HG02938 (cell line): ENCODE data around the gene WFDC10B.
"Not testable (repeated sequence)": the region's sequence is repeated elsewhere in the genome, so short reads cannot be mapped to it uniquely, and the experiment has no call there.

ENCODE experiments used
- ATAC-seq: cut with Tn5 transposase; IDR thresholded peaks from one replicate; pipeline ENCODE4 v1.9.1; 2021; ENCODE audit warnings: mild to moderate bottlenecking, moderate library complexity; ENCODE audit not compliant: unreplicated experiment

WFDC10B gene

GRCh38 chr20:45649312-45649863 lies 55.4 kb downstream of the WFDC10B start:
- ATAC-seq, result no peak

GRCh38 chr20:45647441-45648050 lies 57.3 kb downstream of the WFDC10B start:
- no peak for ATAC-seq

- ATAC-seq, result no peak
Observed at GRCh38 chr20:45646875-45647274, 57.9 kb downstream of the WFDC10B start.

- not testable (repeated sequence) for ATAC-seq
Observed at GRCh38 chr20:45645869-45646268, 59.0 kb downstream of the WFDC10B start.

- not testable (repeated sequence) for ATAC-seq
Observed at GRCh38 chr20:45641076-45641475, 63.7 kb downstream of the WFDC10B start.

- no peak for ATAC-seq
Observed at GRCh38 chr20:45639687-45640086, 65.1 kb downstream of the WFDC10B start.

GRCh38 chr20:45636513-45636912 lies 68.3 kb downstream of the WFDC10B start:
- no peak for ATAC-seq
